Measurements from ENCODE around the gene GNPNAT1. TPM values are rescaled to one million over a fixed set of nuclear protein-coding genes. Genes with fewer than 3 reads are reported as not detected.

GNPNAT1 gene
- total and polyA plus RNA-seq, 8 donors: 8.1 to 26.9 (median 18.0) TPM

GRCh38 chr14:52792097-52792415, 649 bp upstream of the GNPNAT1 start:
- Histone ChIP-seq H3K9me3 (no peaks in the 10 kb centered on the region), H3K36me3 (no peaks in the 10 kb centered on the region), H3K27me3 (no peaks in the 10 kb centered on the region), H3K4me1 (peaks cover 7 to 20% (median 12%) of the 10 kb centered on the region in 3 donors), H3K27ac (peak overlapping the region; percentile 91 to 96 (median 94)), H3K4me3 (peak overlapping the region; percentile 10 to 66 (median 40))
- DNase-seq (no peak), ATAC-seq (peak; percentile 1 to 15 (median 4)), FAIRE-seq (no peak)
- no peak for TF ChIP-seq CTCF (IDR thresholded peaks at IDR 0.05)
- intact Hi-C loops (cut with DNase I): no loop called here
- WGBS, 2 donors: 58 to 69% methylated on average over 7 of the region's 7 CpGs

DNA sequence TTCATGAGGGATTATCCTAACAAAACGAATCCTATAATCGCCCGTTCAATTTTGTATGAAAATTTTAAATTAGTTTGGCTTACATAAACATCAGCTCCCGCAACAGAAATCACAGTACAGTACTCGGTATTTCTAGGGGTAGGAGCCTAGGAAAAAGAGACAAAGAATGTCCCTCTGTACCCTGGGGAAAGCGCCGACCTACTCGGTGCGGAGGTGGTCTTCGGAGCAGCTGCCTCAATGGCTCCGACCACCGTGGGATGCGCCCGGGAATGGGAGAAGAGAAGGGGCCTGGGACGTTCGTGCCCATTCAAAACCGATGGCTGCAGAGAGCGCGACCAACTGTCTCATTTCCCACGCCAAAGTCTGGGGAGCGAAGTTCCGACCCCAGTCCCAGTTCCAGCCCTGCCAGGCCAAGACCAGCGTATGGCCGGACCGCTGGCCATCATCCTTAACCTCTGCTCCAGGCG, 618 bp downstream of the GNPNAT1 start:
- Histone ChIP-seq H3K27me3 (no peaks in the 10 kb centered on the region), H3K27ac (peak overlapping the region; percentile 91 to 96 (median 94)), H3K4me3 (peak overlapping the region; percentile 57 to 73 (median 68)), H3K36me3 (no peaks in the 10 kb centered on the region), H3K9me3 (no peaks in the 10 kb centered on the region), H3K4me1 (peaks cover 7 to 20% (median 12%) of the 10 kb centered on the region in 3 donors)
- intact Hi-C loops (cut with DNase I): no loop called here
- no peak for FAIRE-seq
- TF ChIP-seq CTCF (IDR thresholded peaks at IDR 0.05): no peak
- DNase-seq: no peak
- WGBS, 2 donors: 1% methylated on average over 26 of the region's 26 CpGs
- ATAC-seq: peak in 1 of 4 donors; percentile 0

GRCh38 chr14:52790011-52790755, 1.2 kb downstream of the GNPNAT1 start:
- no peak for ATAC-seq
- no peaks in the 10 kb centered on the region for H3K9me3 ChIP-seq
- H3K36me3 ChIP-seq: no peaks in the 10 kb centered on the region
- H3K4me3 ChIP-seq: peak overlapping the region; percentile 57 to 73 (median 68)
- no peaks in the 10 kb centered on the region for H3K27me3 ChIP-seq
- no peak for DNase-seq
- TF ChIP-seq CTCF (IDR thresholded peaks at IDR 0.05): no peak
- H3K4me1 ChIP-seq: peaks cover 7 to 20% (median 12%) of the 10 kb centered on the region in 3 donors
- no peak for FAIRE-seq
- intact Hi-C loops (cut with DNase I): no loop called here
- peak overlapping the region in 1 of 4 donors; percentile 91 for H3K27ac ChIP-seq
- WGBS, 2 donors: 22 to 34% methylated on average over 18 of the region's 18 CpGs

DNA sequence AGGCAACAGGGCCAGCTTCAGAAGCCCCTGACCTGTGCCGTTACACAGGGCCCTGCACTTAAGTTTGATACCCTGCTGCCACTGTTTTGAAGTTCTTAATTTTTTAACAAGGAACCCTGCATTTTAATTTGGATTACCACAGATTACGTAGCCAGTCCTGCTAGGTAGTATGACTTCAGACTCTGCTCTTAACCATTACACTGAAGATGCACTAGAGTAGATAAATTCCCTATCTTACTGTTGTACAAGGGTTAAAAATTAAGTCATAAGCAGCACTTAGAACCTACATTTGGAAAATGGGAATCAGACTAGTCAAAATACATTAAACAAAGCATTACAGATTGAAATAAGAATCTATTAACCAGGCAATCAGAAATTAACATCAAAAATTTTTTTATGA, 2.3 kb downstream of the GNPNAT1 start:
- H3K36me3 ChIP-seq: no peaks in the 10 kb centered on the region
- no peaks in the 10 kb centered on the region for H3K9me3 ChIP-seq
- H3K27me3 ChIP-seq: no peaks in the 10 kb centered on the region
- FAIRE-seq: no peak
- ATAC-seq: no peak
- TF ChIP-seq CTCF (IDR thresholded peaks at IDR 0.05): no peak
- H3K4me1 ChIP-seq: peaks cover 7 to 20% (median 12%) of the 10 kb centered on the region in 3 donors
- H3K27ac ChIP-seq: no peak overlapping the region
- H3K4me3 ChIP-seq: peak overlapping the region in 2 of 4 donors; percentile 57 to 66
- no peak for DNase-seq
- WGBS, 2 donors: 45 to 74% methylated on average over 2 of the region's 2 CpGs
- intact Hi-C loops (cut with DNase I): no loop called here

DNA sequence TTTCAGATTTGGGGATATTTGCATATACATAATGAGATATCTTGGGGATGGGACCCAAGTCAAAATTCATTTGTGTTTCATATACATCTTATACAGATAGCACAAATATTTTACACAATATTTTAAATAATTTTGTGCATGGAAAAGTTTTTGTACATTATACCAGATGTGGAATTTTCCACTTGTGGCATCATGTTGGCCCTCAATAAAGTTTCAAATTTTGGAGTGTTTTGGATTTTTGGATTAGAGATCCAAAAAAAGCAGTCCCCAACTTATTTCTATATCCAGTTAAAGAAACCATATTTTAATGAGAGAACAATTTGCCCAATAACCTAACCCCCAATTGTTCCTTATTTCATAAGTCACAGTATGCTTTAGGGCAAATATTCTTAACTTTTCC, 4.5 kb downstream of the GNPNAT1 start:
- intact Hi-C loops (cut with DNase I): no loop called here
- Histone ChIP-seq H3K4me1 (peaks cover under 1 to 12% (median 10%) of the 10 kb centered on the region in 3 donors), H3K9me3 (no peaks in the 10 kb centered on the region), H3K27me3 (no peaks in the 10 kb centered on the region), H3K36me3 (no peaks in the 10 kb centered on the region), H3K4me3 (no peak overlapping the region), H3K27ac (no peak overlapping the region)
- no peak for DNase-seq
- no peak for TF ChIP-seq CTCF (IDR thresholded peaks at IDR 0.05)
- no peak for ATAC-seq
- no peak for FAIRE-seq

Measured in pancreas (tissue), 10 donors.